ENCODE data around the gene MAGI2. TPM values are rescaled to one million over a fixed set of nuclear protein-coding genes. Genes with fewer than 3 reads are reported as not detected.

The MAGI2 gene
- total RNA-seq, 1 experiment from 2014 or later, result 14.3 TPM

DNA sequence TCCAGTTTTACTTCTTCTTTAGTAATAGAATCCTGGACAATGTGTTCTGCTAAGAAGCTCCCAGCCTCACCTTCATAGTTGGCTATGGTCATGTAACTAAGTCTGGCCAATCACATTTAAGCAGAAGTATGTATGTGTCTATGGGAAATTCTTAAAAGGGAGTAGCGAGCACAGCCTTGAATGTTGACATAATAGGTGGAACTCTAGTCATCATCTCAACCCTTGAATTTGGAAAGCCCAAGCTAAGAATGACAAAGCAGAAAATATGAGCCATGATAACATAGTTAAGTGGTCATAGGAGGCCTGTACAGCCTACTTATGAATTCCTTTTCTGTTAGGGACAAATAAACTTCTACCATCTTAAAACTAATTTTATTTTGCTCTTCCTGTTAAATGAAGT, 134.1 kb downstream of the MAGI2 start:
- Histone ChIP-seq H3K27me3 (ENCODE audit: insufficient read depth, low read length) (no peaks in the 10 kb centered on the region), H3K56ac (ENCODE audit: insufficient read length, low read depth, low read length) (no peak overlapping the region), H3K14ac (ENCODE audit: insufficient read depth, low read length) (no peak overlapping the region), H3K4me2 (ENCODE audit: insufficient read depth, insufficient read length, low read length) (no peak overlapping the region), H2BK15ac (ENCODE audit: low read depth, low read length) (no peak overlapping the region), H2AK5ac (ENCODE audit: insufficient read length, low read length) (no peak overlapping the region), H4K91ac (ENCODE audit: insufficient read length, low read depth, low read length) (no peak overlapping the region), H3K79me2 (ENCODE audit: insufficient read depth, low read length) (no peaks in the 10 kb centered on the region), H3K18ac (ENCODE audit: insufficient read length, low read depth, low read length) (no peak overlapping the region), H3K23ac (ENCODE audit: insufficient read length, low read depth, low read length) (no peak overlapping the region), H2BK12ac (ENCODE audit: insufficient read length, low read depth, low read length) (no peak overlapping the region), H2BK5ac (ENCODE audit: insufficient read length, low read length) (no peak overlapping the region), H3K9me3 (ENCODE audit: control insufficient read depth, low read depth, low read length) (no peaks in the 10 kb centered on the region), H2AFZ (ENCODE audit: low read length) (no peak overlapping the region), H3K27ac (ENCODE audit: insufficient read length, low read depth, low read length) (no peak overlapping the region), H3K23me2 (ENCODE audit: insufficient read length, low read depth, low read length, poor library complexity, severe bottlenecking) (no peaks in the 10 kb centered on the region), H4K5ac (ENCODE audit: insufficient read length, low read depth, low read length) (no peak overlapping the region), H2BK20ac (ENCODE audit: low read depth, low read length, poor library complexity, severe bottlenecking) (no peak overlapping the region), H2BK120ac (ENCODE audit: low read depth, low read length, poor library complexity, severe bottlenecking) (no peak overlapping the region), H3K4me1 (ENCODE audit: insufficient read depth, low read length) (no peaks in the 10 kb centered on the region), H3K79me1 (ENCODE audit: insufficient read depth, low read depth, low read length, poor library complexity, severe bottlenecking) (no peaks in the 10 kb centered on the region), H4K8ac (replicated peaks; ENCODE audit: insufficient read length, low read depth, low read length) (no peak overlapping the region), H3K4ac (ENCODE audit: low read depth, low read length) (no peak overlapping the region), H4K20me1 (ENCODE audit: control insufficient read depth, insufficient read depth, insufficient read length) (no peaks in the 10 kb centered on the region), H3T11ph (ENCODE audit: low read length) (no peak overlapping the region), H3K9ac (ENCODE audit: extremely low read depth, insufficient read length, low read length) (no peak overlapping the region)
- Mint-ChIP-seq H3K27me3 (ENCODE audit: low read depth) (no peaks in the 10 kb centered on the region), H3K27ac (no peak overlapping the region), H3K4me3 (no peak overlapping the region), H3K36me3 (ENCODE audit: insufficient read depth in 1 of 3, low read depth in 3 of 3) (no peaks in the 10 kb centered on the region), H3K4me1 (peaks cover 8 to 9% of the 10 kb centered on the region in 2 experiments), H3K9me3 (no peaks in the 10 kb centered on the region)
- no CpG with 5 or more reads among the region's 1 CpG for WGBS (ENCODE audit: extremely low coverage, insufficient read length, low lambda C conversion rate)
- no peak for DNase-seq
- TF ChIP-seq, protein P1, sequence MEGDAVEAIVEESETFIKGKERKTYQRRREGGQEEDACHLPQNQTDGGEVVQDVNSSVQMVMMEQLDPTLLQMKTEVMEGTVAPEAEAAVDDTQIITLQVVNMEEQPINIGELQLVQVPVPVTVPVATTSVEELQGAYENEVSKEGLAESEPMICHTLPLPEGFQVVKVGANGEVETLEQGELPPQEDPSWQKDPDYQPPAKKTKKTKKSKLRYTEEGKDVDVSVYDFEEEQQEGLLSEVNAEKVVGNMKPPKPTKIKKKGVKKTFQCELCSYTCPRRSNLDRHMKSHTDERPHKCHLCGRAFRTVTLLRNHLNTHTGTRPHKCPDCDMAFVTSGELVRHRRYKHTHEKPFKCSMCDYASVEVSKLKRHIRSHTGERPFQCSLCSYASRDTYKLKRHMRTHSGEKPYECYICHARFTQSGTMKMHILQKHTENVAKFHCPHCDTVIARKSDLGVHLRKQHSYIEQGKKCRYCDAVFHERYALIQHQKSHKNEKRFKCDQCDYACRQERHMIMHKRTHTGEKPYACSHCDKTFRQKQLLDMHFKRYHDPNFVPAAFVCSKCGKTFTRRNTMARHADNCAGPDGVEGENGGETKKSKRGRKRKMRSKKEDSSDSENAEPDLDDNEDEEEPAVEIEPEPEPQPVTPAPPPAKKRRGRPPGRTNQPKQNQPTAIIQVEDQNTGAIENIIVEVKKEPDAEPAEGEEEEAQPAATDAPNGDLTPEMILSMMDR (conservative IDR thresholded peaks at IDR 0.05), result no peak
